HG03175 (cell line): ENCODE results near the gene SLC49A3.
"Not testable (repeated sequence)": the region's sequence is repeated elsewhere in the genome, so short reads cannot be mapped to it uniquely, and the experiment has no call there.

ENCODE experiments used
- ATAC-seq: cut with Tn5 transposase; IDR thresholded peaks from one replicate; pipeline ENCODE4 v1.9.1; 2021; ENCODE audit warnings: mild to moderate bottlenecking, moderate library complexity; ENCODE audit not compliant: unreplicated experiment

SLC49A3 gene

GRCh38 chr4:722169-722725 is 33.3 kb upstream of the SLC49A3 start:
- ATAC-seq, result no peak

DNA sequence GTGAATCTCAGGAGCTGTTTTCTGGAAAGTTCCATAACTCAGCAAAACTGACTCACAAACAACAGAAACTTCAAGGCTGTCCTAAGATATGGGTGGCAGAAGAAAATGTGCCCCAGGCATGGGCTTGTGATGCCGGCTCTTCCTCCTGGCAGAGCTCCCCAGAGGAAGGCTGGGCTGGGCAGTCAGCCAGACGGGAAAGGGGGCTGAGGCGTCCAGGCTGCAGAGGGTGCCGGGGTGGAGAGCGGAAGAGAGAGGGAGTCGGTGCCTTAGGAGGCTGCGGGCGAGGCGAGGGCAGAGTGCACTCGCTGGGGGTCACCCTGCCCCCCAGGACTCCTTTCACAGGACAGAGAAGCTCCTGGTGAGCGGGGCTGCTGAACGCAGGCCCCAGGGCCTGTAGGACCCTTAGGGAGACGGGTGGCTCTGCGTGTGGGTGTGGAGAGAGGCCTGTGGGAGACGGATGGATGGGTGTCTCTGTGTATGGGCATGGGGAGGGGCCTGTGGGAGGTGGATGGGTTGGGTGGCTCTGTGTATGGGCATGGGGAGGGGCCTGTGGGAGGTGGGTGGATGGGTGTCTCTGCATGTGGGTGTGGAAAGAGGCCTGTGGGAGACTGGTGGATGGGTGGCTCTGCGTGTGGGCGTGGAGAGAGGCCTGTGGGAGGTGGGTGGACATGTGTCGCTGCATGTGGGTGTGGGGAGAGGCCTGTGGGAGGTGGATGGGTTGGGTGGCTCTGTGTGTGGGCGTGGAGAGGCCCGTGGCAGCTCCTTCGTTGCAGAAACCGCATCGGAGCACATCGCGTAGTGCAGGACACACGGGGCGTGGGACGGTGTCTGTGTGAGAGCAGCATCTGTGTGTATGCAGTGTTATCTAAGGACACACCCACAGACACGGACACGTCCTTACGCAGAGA is 32.6 kb upstream of the SLC49A3 start:
- ATAC-seq, result no peak

DNA sequence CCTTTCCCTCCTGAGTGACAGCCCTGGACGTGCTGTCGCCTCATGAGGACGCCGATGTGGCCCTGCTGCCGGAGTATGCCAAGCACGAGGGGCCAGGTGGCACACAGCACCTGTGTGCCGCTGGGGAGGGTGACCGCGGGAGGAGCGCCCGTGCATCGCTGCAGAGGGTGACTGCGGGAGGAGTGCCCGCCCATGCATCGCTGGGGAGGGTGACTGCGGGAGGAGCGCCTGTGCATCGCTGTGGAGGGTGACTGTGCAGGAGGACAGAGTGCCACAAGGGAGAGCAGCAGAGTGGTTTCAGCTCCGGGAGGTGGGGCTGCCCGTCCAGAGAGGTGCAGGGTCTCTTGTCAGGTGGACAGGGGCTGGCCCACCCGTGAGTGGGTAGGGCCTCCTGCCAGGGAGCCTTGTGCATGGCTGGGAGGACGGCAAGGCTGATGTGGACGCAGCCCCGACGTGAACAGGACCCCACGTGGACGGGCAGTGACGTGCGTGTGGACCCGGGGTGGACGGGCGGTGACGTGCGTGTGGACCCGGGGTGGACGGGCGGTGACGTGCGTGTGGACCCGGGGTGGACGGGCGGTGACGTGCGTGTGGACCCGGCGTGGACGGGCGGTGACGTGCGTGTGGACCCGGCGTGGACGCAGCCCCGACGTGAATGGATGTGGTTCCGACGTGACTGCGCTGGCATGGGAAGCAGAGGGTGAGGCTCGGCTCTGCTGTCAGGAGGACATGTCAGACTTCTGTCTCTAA is 31.3 kb upstream of the SLC49A3 start:
- ATAC-seq, result no peak

DNA sequence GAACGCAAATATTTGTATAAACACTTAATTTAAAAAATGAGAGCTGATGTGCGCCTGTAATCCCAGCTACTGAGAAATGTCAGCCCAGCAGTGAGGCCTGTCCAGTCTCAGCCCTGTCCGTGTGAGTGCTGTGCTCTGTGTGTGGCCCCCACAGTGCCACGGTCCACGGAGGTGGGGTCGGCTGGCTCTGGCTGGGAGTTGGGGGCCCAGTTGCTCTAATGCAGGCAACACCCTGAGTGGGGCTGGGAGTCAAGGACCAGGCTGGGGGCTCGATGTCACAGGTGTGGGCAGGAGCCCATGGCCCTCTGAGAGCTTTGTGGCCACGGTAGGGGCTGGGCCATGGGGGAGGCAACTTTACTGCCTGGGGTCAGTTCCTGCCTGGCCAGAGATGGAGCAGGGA is 29.5 kb upstream of the SLC49A3 start:
- ATAC-seq, result no peak

- ATAC-seq, result no peak
Observed at GRCh38 chr4:717601-718320, 28.8 kb upstream of the SLC49A3 start.

DNA sequence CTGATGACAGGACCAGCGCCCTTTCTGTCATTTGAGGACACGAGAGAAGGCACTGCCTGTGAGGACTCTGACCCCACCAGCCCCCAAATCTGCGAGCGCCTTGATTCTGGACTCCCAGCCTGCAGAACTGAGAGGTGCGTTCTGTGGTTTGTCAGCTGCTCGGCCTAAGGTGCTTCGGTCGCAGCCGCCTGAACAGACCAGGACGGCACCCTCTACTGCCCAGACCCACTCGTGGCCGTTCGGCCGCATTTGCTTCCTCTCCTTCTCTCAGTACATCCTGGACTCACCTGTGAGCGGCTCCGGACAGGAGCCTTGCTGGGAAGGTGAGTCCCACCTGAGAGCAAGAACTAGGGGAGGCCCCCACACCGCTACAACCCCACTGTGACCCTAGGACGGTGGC is 25.1 kb upstream of the SLC49A3 start:
- no peak for ATAC-seq

- no peak for ATAC-seq
Observed at GRCh38 chr4:712916-713632, 24.1 kb upstream of the SLC49A3 start.

DNA sequence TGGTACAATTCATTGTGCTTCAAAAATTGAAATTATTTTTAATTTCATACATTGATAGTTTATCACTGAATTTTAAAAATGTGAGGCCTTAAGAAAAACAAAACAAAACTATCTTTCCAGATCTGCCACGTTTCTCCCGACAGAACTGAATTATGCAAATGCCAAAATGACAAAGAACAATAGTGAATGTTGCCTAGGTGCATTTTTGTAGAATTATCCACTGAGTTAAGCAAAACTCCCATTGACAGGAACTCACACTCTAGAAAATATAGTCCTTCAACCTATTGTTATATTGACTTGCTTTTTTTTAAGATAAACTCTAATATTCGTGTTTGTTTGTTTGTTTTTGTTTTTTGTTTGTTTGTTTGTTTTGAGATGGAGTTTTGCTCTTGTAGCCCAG is 23.1 kb upstream of the SLC49A3 start:
- ATAC-seq, result no peak

DNA sequence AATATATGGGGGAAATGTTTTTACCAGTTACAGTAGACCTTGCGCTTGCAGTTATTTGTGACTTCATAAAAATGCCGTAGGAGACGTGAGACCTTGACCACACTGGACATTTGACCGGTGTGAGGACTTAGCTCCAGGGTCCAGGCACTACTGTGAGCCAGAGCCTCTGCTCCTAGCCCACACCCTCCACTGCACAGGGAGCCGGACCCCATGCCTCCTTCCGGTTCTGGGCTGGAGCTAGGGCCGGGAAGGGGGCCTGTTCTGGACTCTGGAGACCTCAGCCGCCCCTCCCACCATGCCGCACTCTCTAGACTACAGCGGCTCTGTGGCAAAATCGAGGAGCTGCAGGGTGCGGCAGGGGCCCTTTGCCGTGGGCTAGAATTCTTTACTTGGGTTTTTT is 22.0 kb upstream of the SLC49A3 start:
- ATAC-seq, result no peak

DNA sequence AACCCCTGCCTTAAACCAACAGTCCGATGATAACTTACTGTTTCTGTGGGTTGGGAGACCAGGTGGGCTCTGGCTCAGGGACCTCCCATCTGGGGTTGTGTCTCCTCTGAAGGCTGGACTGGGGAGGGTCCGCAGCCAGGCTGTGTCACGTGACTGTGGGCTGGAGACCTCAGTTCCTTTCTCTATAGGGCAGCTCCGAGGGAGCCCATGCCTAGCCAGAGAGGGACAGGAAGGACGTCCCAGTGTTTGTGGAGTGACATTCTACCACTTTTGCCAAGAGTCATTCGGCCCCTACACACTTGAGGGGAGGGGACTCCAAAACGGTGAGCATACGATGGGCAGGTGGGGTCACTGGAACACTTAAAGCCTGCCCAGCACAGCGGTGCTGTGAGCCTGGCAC is 21.2 kb upstream of the SLC49A3 start:
- no peak for ATAC-seq

DNA sequence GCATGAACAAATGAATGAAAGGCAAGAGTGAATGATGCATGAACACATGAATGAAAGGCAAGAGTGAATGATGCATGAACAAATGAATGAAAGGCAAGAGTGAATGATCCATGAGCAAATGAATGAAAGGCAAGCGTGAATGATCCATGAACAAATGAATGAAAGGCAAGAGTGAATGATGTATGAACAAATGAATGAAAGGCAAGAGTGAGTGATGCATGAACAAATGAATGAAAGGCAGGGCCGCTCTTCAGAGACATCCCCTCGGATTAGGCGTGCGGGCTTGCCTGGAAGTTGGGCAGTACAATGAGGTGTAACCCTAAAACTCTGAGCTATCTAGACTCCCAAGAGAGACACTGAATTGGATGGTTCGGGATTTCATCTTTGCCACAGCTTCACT is 20.4 kb upstream of the SLC49A3 start:
- ATAC-seq, result no peak

DNA sequence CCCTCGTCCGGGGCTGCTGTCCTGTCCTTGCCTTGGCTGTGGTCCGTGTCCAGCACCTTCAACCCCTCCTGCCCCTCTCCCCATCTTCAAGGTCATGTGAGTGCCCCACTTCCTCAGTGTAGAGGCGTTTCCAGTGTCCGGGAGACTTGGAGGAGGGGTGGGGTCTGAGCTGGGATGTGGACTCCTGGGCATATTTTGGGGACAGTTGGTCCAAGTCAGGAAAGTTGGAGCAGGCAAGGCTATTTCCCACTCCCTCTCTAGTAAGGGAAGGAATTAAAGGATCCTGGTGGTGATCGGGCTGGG is 19.6 kb upstream of the SLC49A3 start:
- ATAC-seq, result no peak

DNA sequence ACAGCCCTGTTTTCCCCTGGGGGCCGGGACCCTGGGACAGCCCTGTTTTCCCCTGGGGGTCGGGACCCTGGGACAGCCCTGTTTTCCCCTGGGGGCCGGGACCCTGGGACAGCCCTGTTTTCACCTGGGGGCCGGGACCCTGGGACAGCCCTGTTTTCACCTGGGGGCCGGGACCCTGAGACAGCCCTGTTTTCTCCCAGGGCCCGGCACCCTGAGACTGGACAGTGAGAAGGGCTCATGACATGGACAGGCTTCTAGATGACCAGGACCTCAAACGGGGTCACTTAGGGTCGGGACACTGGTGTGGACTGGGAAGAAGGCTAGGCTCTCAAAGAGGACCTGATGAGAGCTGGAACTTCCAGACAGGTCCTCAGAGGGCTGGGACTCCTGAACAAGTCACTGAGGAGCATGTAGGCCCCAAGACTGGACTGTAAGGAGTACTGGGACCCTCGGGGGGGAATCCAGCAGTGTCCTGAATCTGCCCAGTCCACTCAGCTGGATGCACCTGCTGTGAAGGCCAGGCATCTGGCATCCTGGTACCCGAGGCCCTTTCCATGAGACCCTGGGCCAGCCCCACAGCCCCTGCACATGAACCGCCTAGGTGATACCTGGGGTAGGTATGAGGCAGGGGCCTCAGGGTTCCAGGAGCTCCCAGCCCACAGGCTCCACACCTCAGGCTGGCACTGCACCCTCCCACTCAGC is 19.1 kb upstream of the SLC49A3 start:
- no peak for ATAC-seq

DNA sequence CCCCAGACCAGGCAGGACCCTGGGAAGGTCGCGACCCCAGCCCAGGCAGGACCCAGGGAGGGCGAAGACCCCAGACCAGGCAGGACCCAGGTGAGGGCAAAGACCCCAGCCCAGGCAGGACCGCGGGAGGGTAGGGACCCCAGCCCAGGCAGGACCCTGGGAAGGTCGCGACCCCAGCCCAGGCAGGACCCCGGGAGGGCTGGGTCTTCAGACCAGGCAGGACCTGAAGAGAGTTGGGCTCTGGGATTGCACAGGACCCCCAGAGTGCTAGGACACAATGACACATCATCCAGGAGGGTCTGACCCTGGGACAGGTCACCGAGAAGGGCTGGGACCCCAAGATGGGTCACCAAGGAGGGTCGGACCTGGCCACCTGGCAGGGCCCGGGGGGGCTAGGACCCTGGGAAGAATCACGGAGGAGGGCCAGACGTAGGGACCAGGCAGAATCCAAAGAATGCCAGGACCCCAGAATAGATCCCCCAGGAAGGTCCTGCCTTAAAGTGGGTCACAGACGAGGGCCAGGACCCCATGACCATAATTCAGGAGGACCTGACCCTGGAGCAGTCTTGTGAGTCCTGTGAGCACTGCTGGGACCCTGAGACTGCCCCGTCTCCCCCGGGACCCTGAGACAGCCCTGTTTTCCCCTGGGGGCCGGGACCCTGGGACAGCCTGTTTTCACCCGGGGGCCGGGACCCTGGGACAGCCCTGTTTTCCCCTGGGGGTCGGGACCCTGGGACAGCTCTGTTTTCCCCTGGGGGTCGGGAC is 18.1 kb upstream of the SLC49A3 start:
- ATAC-seq, result no peak

GRCh38 chr4:706083-706633 is 17.2 kb upstream of the SLC49A3 start:
- not testable (repeated sequence) for ATAC-seq

- peak; percentile 91 for ATAC-seq
Observed at GRCh38 chr4:705278-706082, 16.5 kb upstream of the SLC49A3 start, which contains the start of gene PCGF3. PCGF3 (plus strand) TSS chr4:705832; CDS start chr4:733681, 27,849 bp downstream.

DNA sequence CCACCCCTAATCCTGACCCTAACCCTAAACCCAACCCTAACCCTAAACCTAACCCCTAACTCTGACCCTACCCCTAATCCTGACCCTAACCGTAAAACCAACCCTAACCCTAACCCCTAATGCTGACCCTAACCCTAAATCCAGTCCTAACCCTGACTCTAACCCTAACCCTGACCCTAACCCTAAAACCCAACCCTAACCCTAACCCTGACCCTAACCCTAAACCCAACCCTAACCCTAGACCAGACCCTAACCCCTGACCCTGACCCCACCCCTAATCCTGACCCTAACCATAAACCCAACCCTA is 16.0 kb upstream of the SLC49A3 start:
- ATAC-seq, result no peak

DNA sequence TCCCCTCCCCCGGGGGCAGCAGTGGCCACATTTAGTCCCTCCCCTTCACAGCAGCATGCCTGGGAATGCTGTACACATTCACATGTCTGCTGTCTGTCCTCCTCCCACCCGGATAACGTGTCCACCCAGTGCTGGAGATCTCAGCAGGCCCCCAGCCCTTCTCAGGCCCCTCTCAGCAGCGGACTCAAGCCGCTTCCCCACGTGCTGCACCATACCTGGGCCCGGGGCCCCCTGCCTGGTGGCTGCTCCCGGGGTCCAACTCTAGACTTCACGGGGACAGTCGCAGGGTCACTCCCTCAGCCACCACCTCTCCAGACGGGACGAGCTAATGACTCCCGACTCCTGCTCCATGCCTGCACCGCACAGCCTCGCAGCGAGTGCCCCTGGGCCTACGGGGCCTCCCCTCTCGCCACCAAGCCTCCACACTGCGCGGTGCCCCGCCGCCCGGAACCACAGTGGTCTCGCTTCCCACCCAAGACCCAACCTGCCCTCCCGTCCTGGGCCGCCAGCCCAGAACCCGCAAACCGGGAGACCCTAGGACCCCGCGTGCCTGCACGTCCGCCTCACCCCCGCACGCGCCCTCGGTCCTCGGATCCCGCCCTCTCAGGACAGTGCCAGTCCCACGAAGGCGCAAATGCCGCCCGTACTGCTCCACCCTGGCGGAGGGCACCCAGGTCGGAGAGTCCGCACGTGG is 15.4 kb upstream of the SLC49A3 start:
- ATAC-seq, result no peak
